ENCODE results near the gene C16orf96. TPM values are rescaled to one million over a fixed set of nuclear protein-coding genes. Genes with fewer than 3 reads are reported as not detected.

The C16orf96 gene
- polyA plus RNA-seq, 1 experiment, result not detected

- Histone ChIP-seq H3K9me3 (ENCODE audit: control insufficient read depth, insufficient read depth, low read length) (no peaks in the 10 kb centered on the region), H3K27ac (ENCODE audit: low read depth, low read length) (no peak overlapping the region), H3K27me3 (ENCODE audit: control insufficient read depth, insufficient read depth, low read length) (peaks cover 20% of the 10 kb centered on the region), H3K4me3 (ENCODE audit: low read depth, low read length) (no peak overlapping the region)
- TF ChIP-seq CTCF (IDR thresholded peaks at IDR 0.05; ENCODE audit: low read depth, low read length), result no peak
- no peak for DNase-seq (ENCODE audit: low read depth, low spot score)
- POLR2A ChIA-PET, result no interaction called here
- CTCF ChIA-PET, result interaction anchor here (0.8 to 4.7 kb wide), 4 partner anchors 32 to 142 kb away, joined by 3 to 62 read pairs (median 6); no protein-coding TSS in a partner anchor
These were observed 5.5 kb upstream of the C16orf96 start for GRCh38 chr16:4550591-4550990.

- H3K27ac ChIP-seq (ENCODE audit: low read depth, low read length), result no peak overlapping the region
- ChIA-PET POLR2A (interaction anchor here (0.6 kb wide), 1 partner anchor 41 kb away, joined by 9 read pairs; no protein-coding TSS in a partner anchor), CTCF (interaction anchor here (0.6 to 1.2 kb wide), 2 partner anchors 12 to 33 kb away, joined by 3 read pairs; no protein-coding TSS in a partner anchor)
- H3K4me3 ChIP-seq (ENCODE audit: low read depth, low read length), result no peak overlapping the region
- no peaks in the 10 kb centered on the region for H3K9me3 ChIP-seq (ENCODE audit: control insufficient read depth, insufficient read depth, low read length)
- no peak for TF ChIP-seq CTCF (IDR thresholded peaks at IDR 0.05; ENCODE audit: low read depth, low read length)
- H3K27me3 ChIP-seq (ENCODE audit: control insufficient read depth, insufficient read depth, low read length), result peaks cover 18% of the 10 kb centered on the region
- no peak for DNase-seq (ENCODE audit: low read depth, low spot score)
These were observed 3.6 kb upstream of the C16orf96 start for GRCh38 chr16:4552541-4552940.

- H3K27me3 ChIP-seq (ENCODE audit: control insufficient read depth, insufficient read depth, low read length), result peaks cover 24% of the 10 kb centered on the region
- POLR2A ChIA-PET, result interaction anchor here (0.5 to 0.6 kb wide), 2 partner anchors 17 to 20 kb away, joined by 3 to 7 read pairs; no protein-coding TSS in a partner anchor
- H3K9me3 ChIP-seq (ENCODE audit: control insufficient read depth, insufficient read depth, low read length), result no peaks in the 10 kb centered on the region
- DNase-seq (ENCODE audit: low read depth, low spot score), result no peak
- no peak overlapping the region for H3K4me3 ChIP-seq (ENCODE audit: low read depth, low read length)
- CTCF ChIA-PET, result interaction anchor here (0.8 to 2.0 kb wide), 2 partner anchors 8 to 10 kb away, joined by 4 to 6 read pairs; no protein-coding TSS in a partner anchor
- H3K27ac ChIP-seq (ENCODE audit: low read depth, low read length), result no peak overlapping the region
- TF ChIP-seq CTCF (IDR thresholded peaks at IDR 0.05; ENCODE audit: low read depth, low read length), result no peak
These were observed 440 bp downstream of the C16orf96 start for GRCh38 chr16:4556580-4556979.

- Histone ChIP-seq H3K27me3 (ENCODE audit: control insufficient read depth, insufficient read depth, low read length) (peaks cover 28% of the 10 kb centered on the region), H3K4me3 (ENCODE audit: low read depth, low read length) (no peak overlapping the region), H3K27ac (ENCODE audit: low read depth, low read length) (no peak overlapping the region), H3K9me3 (ENCODE audit: control insufficient read depth, insufficient read depth, low read length) (no peaks in the 10 kb centered on the region)
- ChIA-PET CTCF (interaction anchor here (0.8 kb wide), 1 partner anchor 9 kb away, joined by 3 read pairs; no protein-coding TSS in a partner anchor), POLR2A (no interaction called here)
- TF ChIP-seq CTCF (IDR thresholded peaks at IDR 0.05; ENCODE audit: low read depth, low read length), result no peak
- DNase-seq (ENCODE audit: low read depth, low spot score), result no peak
These were observed 1.8 kb downstream of the C16orf96 start for GRCh38 chr16:4557973-4558372.

GRCh38 chr16:4561596-4561995 lies 5.5 kb downstream of the C16orf96 start:
- H3K27me3 ChIP-seq (ENCODE audit: control insufficient read depth, insufficient read depth, low read length), result peaks cover 28% of the 10 kb centered on the region
- H3K4me3 ChIP-seq (ENCODE audit: low read depth, low read length), result no peak overlapping the region
- CTCF ChIA-PET, result interaction anchor here (1.0 to 2.7 kb wide), 3 partner anchors 13 to 30 kb away, joined by 3 to 17 read pairs (median 3); no protein-coding TSS in a partner anchor
- no peak overlapping the region for H3K27ac ChIP-seq (ENCODE audit: low read depth, low read length)
- no peaks in the 10 kb centered on the region for H3K9me3 ChIP-seq (ENCODE audit: control insufficient read depth, insufficient read depth, low read length)
- POLR2A ChIA-PET, result no interaction called here
- no peak for DNase-seq (ENCODE audit: low read depth, low spot score)
- TF ChIP-seq CTCF (IDR thresholded peaks at IDR 0.05; ENCODE audit: low read depth, low read length), result no peak

Data from AG04450 (cell line).